Breast epithelium (tissue), 4 donors: ENCODE measurements around the gene HTR7. TPM values are rescaled to one million over a fixed set of nuclear protein-coding genes. Genes with fewer than 3 reads are reported as not detected.
"Not testable (repeated sequence)": the region's sequence is repeated elsewhere in the genome, so short reads cannot be mapped to it uniquely, and the experiment has no call there.

Experiments used
- DNase-seq, 2 donors: peaks; one replicate each; pipeline ENCODE4 v3.0.0-alpha.2; 2019; ENCODE audit warnings: low spot score in 2 of 2
- H3K27ac ChIP-seq, 2 donors: fragments of 200-600 bp; sonication (generic) in 1 of 2; one replicate each; pipeline ENCODE4 v1.5.1; 2016 to 2019; ENCODE audit warnings: mild to moderate bottlenecking in 1 of 2
- H3K27me3 ChIP-seq, 2 donors: fragments of 200-600 bp; sonication (generic) in 1 of 2; one replicate each; pipeline versions ENCODE4 v1.5.1 to v1.6.0; 2017 to 2019; ENCODE audit warnings: control low read depth in 1 of 2, mild to moderate bottlenecking in 1 of 2
- H3K36me3 ChIP-seq: fragments of 200-600 bp; one replicate; pipeline ENCODE4 v1.5.1; 2019
- H3K4me1 ChIP-seq, 2 donors: fragments of 200-600 bp; sonication (generic); one replicate each; pipeline ENCODE4 v1.5.1; 2016 to 2019; ENCODE audit warnings: control low read depth in 1 of 2
- H3K4me3 ChIP-seq, 3 donors: fragments of 200-600 bp; sonication (generic); 1 replicate in 2 of 3; 2 replicates in 1 of 3; pipeline ENCODE4 v1.5.1; 2016 to 2019; ENCODE audit warnings: mild to moderate bottlenecking in 3 of 3, moderate library complexity in 2 of 3
- H3K9me3 ChIP-seq, 2 donors: fragments of 200-600 bp; sonication (generic) in 1 of 2; one replicate each; pipeline ENCODE4 v1.5.1; 2016 to 2019; ENCODE audit warnings: control low read depth in 1 of 2
- CTCF ChIP-seq, 3 donors: fragments of 450-650 bp; IDR thresholded peaks; one replicate each; pipeline ENCODE4 v1.5.1; 2016 to 2017; ENCODE audit warnings: antibody characterized with exemption in 3 of 3, mild to moderate bottlenecking in 3 of 3, moderate library complexity in 3 of 3
- POLR2A ChIP-seq: fragments of 450-650 bp; IDR thresholded peaks from one replicate; pipeline ENCODE4 v1.6.1; 2016; ENCODE audit warnings: antibody characterized with exemption, mild to moderate bottlenecking, moderate library complexity
- POLR2AphosphoS5 ChIP-seq, 3 donors: sonication (generic); formaldehyde crosslinking; IDR thresholded peaks; one replicate each; pipeline ENCODE4 v1.6.1; 2017; ENCODE audit warnings: antibody characterized with exemption in 3 of 3
- intact Hi-C: fragments of 100-400 bp; cut with DNase I; formaldehyde crosslinking; loops from one replicate; pipeline ENCODE4 v1.15.1; 2023; ENCODE audit warnings: low total_unique reads
- total RNA-seq, 3 donors: library from RNA; depleted of rRNA; stranded (reverse); fragments of >200 nt; gene quantifications; one replicate each; pipeline ENCODE4 v1.1.0, GENCODE V29; 2016

Gene HTR7
- total RNA-seq, 3 donors from 2014 or later = 0.66 to 1.8 (median 1.8) TPM

DNA sequence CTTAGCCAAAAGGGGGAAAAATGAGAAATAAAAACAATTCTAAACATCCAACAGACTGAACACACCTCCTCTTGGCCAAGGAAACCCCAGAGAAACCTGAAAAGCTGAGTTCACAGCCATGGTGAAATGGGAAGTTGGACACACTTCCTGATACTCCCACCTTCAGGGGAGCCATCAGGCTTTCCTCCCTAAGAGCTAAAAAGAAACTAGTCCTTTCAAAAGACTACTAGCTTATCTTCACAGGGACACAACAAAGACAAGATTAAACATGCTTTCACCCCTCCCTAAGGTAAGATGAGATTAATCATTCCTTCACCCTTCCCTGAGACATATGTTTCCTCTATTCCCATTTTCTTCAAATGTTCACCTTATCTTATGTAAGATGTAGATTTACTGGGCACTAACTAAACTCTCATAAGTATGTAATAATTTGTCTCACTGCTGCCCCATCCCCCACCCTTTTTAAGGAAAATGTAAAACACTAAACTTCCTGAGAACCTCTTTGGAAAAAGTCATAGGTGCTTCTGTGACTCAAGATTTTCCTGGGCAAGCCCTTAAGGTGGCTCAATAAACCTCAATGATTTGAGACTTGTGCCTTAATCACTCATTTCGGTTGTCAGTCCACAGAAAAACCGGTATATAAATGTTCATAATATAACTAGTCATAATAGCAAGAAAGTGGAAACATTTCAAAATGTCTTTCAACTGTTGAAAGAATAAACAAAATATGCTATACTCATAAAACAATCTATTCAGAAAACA lies 40.5 kb downstream of the HTR7 start:
- H3K27me3 ChIP-seq = no peaks in the 10 kb centered on the region
- H3K36me3 ChIP-seq = no peaks in the 10 kb centered on the region
- DNase-seq = no peak
- H3K27ac ChIP-seq = no peak overlapping the region
- TF ChIP-seq POLR2A (no peak), POLR2AphosphoS5 (IDR thresholded peaks at IDR 0.05) (no peak), CTCF (IDR thresholded peaks at IDR 0.05) (no peak)
- intact Hi-C loops = no loop called here
- peaks cover 2 to 10% of the 10 kb centered on the region in 2 donors for H3K9me3 ChIP-seq
- no peaks in the 10 kb centered on the region for H3K4me1 ChIP-seq
- H3K4me3 ChIP-seq = no peak overlapping the region

- intact Hi-C loops = no loop called here
- TF ChIP-seq POLR2A (no peak), CTCF (IDR thresholded peaks at IDR 0.05) (no peak), POLR2AphosphoS5 (IDR thresholded peaks at IDR 0.05) (no peak)
- H3K27me3 ChIP-seq = no peaks in the 10 kb centered on the region
- H3K9me3 ChIP-seq = peaks cover 0 to 3% of the 10 kb centered on the region in 2 donors
- no peaks in the 10 kb centered on the region for H3K4me1 ChIP-seq
- no peak overlapping the region for H3K4me3 ChIP-seq
- no peaks in the 10 kb centered on the region for H3K36me3 ChIP-seq
- no peak for DNase-seq
- H3K27ac ChIP-seq = no peak overlapping the region
Measured at GRCh38 chr10:90816466-90816865, 41.4 kb downstream of the HTR7 start.

- Histone ChIP-seq H3K9me3 (no peaks in the 10 kb centered on the region), H3K4me3 (peak overlapping the region in 2 of 3 donors; percentile 1 to 32), H3K4me1 (no peaks in the 10 kb centered on the region), H3K36me3 (no peaks in the 10 kb centered on the region), H3K27ac (peak overlapping the region; percentile 2 to 52), H3K27me3 (no peaks in the 10 kb centered on the region)
- TF ChIP-seq POLR2AphosphoS5 (IDR thresholded peaks at IDR 0.05) (peak in 1 of 3 donors; percentile 46), CTCF (IDR thresholded peaks at IDR 0.05) (no peak), POLR2A (no peak)
- peak in 1 of 2 donors; percentile 62 for DNase-seq
- intact Hi-C loops = no loop called here
Measured at GRCh38 chr10:90813594-90814365, 44.1 kb downstream of the HTR7 start.

DNA sequence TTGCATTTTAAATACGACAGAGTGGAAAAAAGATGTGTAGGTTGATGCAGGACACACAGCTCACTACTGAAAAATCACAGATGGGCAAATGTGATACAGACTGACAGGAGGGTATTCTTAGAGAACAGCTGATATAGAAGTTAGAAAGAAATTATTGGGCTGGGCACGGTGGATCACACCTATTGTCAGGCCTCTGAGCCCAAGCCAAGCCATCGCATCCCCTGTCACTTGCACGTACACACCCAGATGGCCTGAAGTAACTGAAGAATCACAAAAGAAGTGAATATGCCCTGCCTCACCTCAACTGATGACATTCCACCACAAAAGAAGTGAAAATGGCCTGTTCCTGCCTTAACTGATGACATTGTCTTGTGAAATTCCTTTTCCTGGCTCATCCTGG lies 50.7 kb downstream of the HTR7 start:
- H3K36me3 ChIP-seq, H3K9me3 ChIP-seq, DNase-seq, H3K4me1 ChIP-seq, intact Hi-C loops, H3K27me3 ChIP-seq, H3K4me3 ChIP-seq, H3K27ac ChIP-seq: not testable (repeated sequence)

- H3K4me1 ChIP-seq = no peaks in the 10 kb centered on the region
- TF ChIP-seq POLR2A = no peak
- TF ChIP-seq POLR2AphosphoS5 (IDR thresholded peaks at IDR 0.05) = no peak
- no peak for TF ChIP-seq CTCF (IDR thresholded peaks at IDR 0.05)
- no peak overlapping the region for H3K4me3 ChIP-seq
- no peaks in the 10 kb centered on the region for H3K9me3 ChIP-seq
- no peaks in the 10 kb centered on the region for H3K36me3 ChIP-seq
- intact Hi-C loops = no loop called here
- H3K27me3 ChIP-seq = no peaks in the 10 kb centered on the region
- no peak for DNase-seq
- H3K27ac ChIP-seq = no peak overlapping the region
Measured at GRCh38 chr10:90806677-90807076, 51.2 kb downstream of the HTR7 start.
